ENCODE results near the gene FOXP1. TPM values are rescaled to one million over a fixed set of nuclear protein-coding genes. Genes with fewer than 3 reads are reported as not detected.

FOXP1 gene
- total and polyA plus RNA-seq, 2 donors (not counting 1 experiment from before 2014, with no cell fraction given) = 70.3 to 101 TPM

DNA sequence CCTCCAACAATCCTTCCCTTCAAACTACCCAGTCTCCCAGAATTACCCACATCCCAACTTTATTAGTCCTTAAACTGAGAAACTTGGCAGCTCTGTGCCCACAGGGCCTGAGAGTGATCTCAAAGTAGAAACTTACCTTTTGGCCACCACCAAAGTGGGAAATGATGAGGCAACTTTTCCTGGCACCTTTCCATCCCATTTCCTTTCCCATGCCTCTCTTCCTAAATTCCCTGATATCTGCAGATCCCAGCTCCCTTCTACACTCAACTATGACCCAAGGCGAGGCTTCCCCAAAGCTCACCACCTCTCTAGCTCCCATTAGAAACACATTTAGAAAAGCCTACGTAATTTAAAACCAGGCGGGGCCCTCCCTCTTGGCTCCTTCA is 271.9 kb downstream of the FOXP1 start:
- no peaks in the 10 kb centered on the region for H3K36me3 ChIP-seq (ENCODE audit: control insufficient read depth, insufficient read depth, low read length)
- H3K79me2 ChIP-seq (ENCODE audit: control insufficient read depth, insufficient read depth, low read length) = no peaks in the 10 kb centered on the region
- no peak overlapping the region for H3K27ac ChIP-seq (ENCODE audit: insufficient read depth, low read length)
- TF ChIP-seq EZH2 (IDR thresholded peaks at IDR 0.05; ENCODE audit: low read length, missing control alignments) = no peak
- TF ChIP-seq, protein P1, sequence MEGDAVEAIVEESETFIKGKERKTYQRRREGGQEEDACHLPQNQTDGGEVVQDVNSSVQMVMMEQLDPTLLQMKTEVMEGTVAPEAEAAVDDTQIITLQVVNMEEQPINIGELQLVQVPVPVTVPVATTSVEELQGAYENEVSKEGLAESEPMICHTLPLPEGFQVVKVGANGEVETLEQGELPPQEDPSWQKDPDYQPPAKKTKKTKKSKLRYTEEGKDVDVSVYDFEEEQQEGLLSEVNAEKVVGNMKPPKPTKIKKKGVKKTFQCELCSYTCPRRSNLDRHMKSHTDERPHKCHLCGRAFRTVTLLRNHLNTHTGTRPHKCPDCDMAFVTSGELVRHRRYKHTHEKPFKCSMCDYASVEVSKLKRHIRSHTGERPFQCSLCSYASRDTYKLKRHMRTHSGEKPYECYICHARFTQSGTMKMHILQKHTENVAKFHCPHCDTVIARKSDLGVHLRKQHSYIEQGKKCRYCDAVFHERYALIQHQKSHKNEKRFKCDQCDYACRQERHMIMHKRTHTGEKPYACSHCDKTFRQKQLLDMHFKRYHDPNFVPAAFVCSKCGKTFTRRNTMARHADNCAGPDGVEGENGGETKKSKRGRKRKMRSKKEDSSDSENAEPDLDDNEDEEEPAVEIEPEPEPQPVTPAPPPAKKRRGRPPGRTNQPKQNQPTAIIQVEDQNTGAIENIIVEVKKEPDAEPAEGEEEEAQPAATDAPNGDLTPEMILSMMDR (conservative IDR thresholded peaks at IDR 0.05 in 1 of 2, IDR thresholded peaks at IDR 0.05 in 1 of 2; ENCODE audit: low read depth in 1 of 2, low read length in 2 of 2) = no peak
- no peak for DNase-seq (ENCODE audit: low read depth in 2 of 2)
- no peaks in the 10 kb centered on the region for H3K4me1 ChIP-seq (ENCODE audit: control insufficient read depth, extremely low read depth, insufficient read depth, low read length)
- no peaks in the 10 kb centered on the region for H3K27me3 ChIP-seq (ENCODE audit: control insufficient read depth, insufficient read depth, low read length)
- no peaks in the 10 kb centered on the region for H3K9me3 ChIP-seq (ENCODE audit: control insufficient read depth, insufficient read depth, low read depth, low read length)
- H4K20me1 ChIP-seq (ENCODE audit: control insufficient read depth, extremely low read depth, insufficient read depth, low read length) = no peaks in the 10 kb centered on the region
- no peak overlapping the region for H3K9ac ChIP-seq (ENCODE audit: insufficient read depth, low read length)
- H2AFZ ChIP-seq (ENCODE audit: low read length) = no peak overlapping the region
- no peak overlapping the region for H3K4me2 ChIP-seq (ENCODE audit: extremely low read depth, insufficient read depth, low read length)
- H3K4me3 ChIP-seq (replicated peaks in 1 of 4; ENCODE audit: control extremely low read depth in 1 of 4, insufficient read depth in 1 of 4, low read depth in 3 of 4, low read length in 4 of 4) = no peak overlapping the region

DNA sequence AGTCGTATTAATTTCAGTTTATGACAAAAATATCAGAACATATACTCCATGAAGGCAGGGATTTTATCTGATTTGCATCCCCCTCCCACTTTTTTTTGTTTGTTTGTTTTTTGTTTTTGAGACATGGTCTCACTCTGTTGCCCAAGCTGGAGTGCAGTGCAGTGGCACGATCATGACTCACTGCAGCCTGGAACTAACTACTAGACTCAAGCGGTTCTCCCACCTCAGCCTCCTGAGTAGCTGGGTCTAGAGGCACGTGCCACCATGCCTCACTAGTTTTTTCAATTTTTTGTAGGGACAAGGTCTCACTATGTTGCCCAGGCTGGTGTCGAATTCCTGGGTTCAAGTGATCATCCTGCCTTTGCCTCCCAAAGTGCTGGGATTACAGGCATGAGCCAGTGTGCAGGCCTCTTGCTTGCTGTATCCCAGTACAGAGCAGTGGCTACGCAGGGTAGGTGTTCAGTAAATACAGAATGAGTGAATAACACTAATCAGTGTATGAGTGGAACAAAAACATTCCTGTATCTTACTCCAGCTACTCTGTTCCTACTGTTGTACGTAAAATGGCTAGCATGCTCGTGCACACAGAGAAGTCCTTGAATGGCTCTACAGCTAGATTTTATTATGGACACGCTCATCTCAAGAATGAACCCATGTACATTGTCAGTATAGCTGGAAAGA is 272.4 kb downstream of the FOXP1 start:
- Histone ChIP-seq H3K9me3 (ENCODE audit: control insufficient read depth, insufficient read depth, low read depth, low read length) (no peaks in the 10 kb centered on the region), H3K9ac (ENCODE audit: insufficient read depth, low read length) (no peak overlapping the region), H2AFZ (ENCODE audit: low read length) (no peak overlapping the region), H3K36me3 (ENCODE audit: control insufficient read depth, insufficient read depth, low read length) (no peaks in the 10 kb centered on the region), H4K20me1 (ENCODE audit: control insufficient read depth, extremely low read depth, insufficient read depth, low read length) (no peaks in the 10 kb centered on the region), H3K27me3 (ENCODE audit: control insufficient read depth, insufficient read depth, low read length) (no peaks in the 10 kb centered on the region), H3K4me1 (ENCODE audit: control insufficient read depth, extremely low read depth, insufficient read depth, low read length) (no peaks in the 10 kb centered on the region), H3K79me2 (ENCODE audit: control insufficient read depth, insufficient read depth, low read length) (no peaks in the 10 kb centered on the region), H3K27ac (ENCODE audit: insufficient read depth, low read length) (no peak overlapping the region), H3K4me2 (ENCODE audit: extremely low read depth, insufficient read depth, low read length) (no peak overlapping the region), H3K4me3 (replicated peaks in 1 of 4; ENCODE audit: control extremely low read depth in 1 of 4, insufficient read depth in 1 of 4, low read depth in 3 of 4, low read length in 4 of 4) (no peak overlapping the region)
- no peak for DNase-seq (ENCODE audit: low read depth in 2 of 2)
- TF ChIP-seq, protein P1 (conservative IDR thresholded peaks at IDR 0.05 in 1 of 2, IDR thresholded peaks at IDR 0.05 in 1 of 2; ENCODE audit: low read depth in 1 of 2, low read length in 2 of 2) = peak in 1 of 2 donors; percentile 1
- TF ChIP-seq EZH2 (IDR thresholded peaks at IDR 0.05; ENCODE audit: low read length, missing control alignments) = no peak

DNA sequence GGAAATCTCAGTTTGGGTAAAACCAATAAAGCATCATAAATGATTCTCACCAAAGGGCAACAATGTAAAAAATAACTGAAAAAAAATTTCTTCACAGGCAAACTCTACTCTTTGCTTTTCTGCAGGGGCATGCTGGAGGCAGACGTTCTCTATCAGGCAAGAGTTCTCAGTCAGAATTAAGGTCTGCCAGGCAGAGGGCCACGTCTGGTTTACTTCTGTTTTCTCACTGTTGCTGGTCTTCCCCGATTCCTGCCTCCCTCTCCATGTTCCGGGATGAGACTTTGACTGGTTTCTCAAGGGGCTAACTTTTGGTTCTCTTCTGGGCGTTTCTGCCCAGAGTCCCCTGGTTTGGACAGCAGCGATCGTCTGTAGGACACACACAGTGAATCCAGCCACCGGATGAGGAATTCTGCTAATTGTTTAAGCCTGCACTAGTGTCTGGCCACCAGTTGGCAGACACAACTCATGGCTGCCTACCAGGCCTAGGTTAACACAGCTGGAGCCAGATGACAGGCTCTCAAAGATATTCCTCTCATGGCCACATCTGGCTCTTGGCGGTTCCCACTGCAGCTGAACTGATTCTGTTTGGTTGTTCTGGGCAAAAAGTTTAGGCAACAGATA is 273.1 kb downstream of the FOXP1 start:
- peak overlapping the region; percentile 24 for H3K27ac ChIP-seq (ENCODE audit: insufficient read depth, low read length)
- no peaks in the 10 kb centered on the region for H3K9me3 ChIP-seq (ENCODE audit: control insufficient read depth, insufficient read depth, low read depth, low read length)
- H4K20me1 ChIP-seq (ENCODE audit: control insufficient read depth, extremely low read depth, insufficient read depth, low read length) = no peaks in the 10 kb centered on the region
- H3K4me3 ChIP-seq (replicated peaks in 1 of 4; ENCODE audit: control extremely low read depth in 1 of 4, insufficient read depth in 1 of 4, low read depth in 3 of 4, low read length in 4 of 4) = peak overlapping the region in 1 of 4 experiments; percentile 25
- H3K4me2 ChIP-seq (ENCODE audit: extremely low read depth, insufficient read depth, low read length) = peak overlapping the region; percentile 77
- no peak overlapping the region for H2AFZ ChIP-seq (ENCODE audit: low read length)
- H3K27me3 ChIP-seq (ENCODE audit: control insufficient read depth, insufficient read depth, low read length) = no peaks in the 10 kb centered on the region
- no peak overlapping the region for H3K9ac ChIP-seq (ENCODE audit: insufficient read depth, low read length)
- DNase-seq (ENCODE audit: low read depth in 2 of 2) = peak; percentile 43 to 81
- H3K36me3 ChIP-seq (ENCODE audit: control insufficient read depth, insufficient read depth, low read length) = no peaks in the 10 kb centered on the region
- no peak for TF ChIP-seq EZH2 (IDR thresholded peaks at IDR 0.05; ENCODE audit: low read length, missing control alignments)
- TF ChIP-seq, protein P1 (conservative IDR thresholded peaks at IDR 0.05 in 1 of 2, IDR thresholded peaks at IDR 0.05 in 1 of 2; ENCODE audit: low read depth in 1 of 2, low read length in 2 of 2) = peak; percentile 24 to 44
- H3K79me2 ChIP-seq (ENCODE audit: control insufficient read depth, insufficient read depth, low read length) = no peaks in the 10 kb centered on the region
- no peaks in the 10 kb centered on the region for H3K4me1 ChIP-seq (ENCODE audit: control insufficient read depth, extremely low read depth, insufficient read depth, low read length)

Measured in fibroblast of lung (primary cell).